Stimulated activated naive CD8-positive, alpha-beta T cell treated with anti-CD3 and anti-CD28 coated beads, Interleukin-15, Interleukin-2, amounts not matched to agents 100 ng/mL and 50 ng/mL, for 24 hours (primary cell): ENCODE results near the gene SYT2.
"Not testable (repeated sequence)": the region's sequence is repeated elsewhere in the genome, so short reads cannot be mapped to it uniquely, and the experiment has no call there.

Experiments used
- H3K27ac Mint-ChIP-seq: one replicate; pipeline ENCODE4 v1.8.0; 2021; ENCODE audit warnings: mild to moderate bottlenecking, mixed read lengths
- H3K27me3 Mint-ChIP-seq: one replicate; pipeline ENCODE4 v1.8.0; 2021; ENCODE audit warnings: mixed read lengths
- H3K36me3 Mint-ChIP-seq: one replicate; pipeline ENCODE4 v1.8.0; 2021; ENCODE audit warnings: low read depth, mixed read lengths
- H3K4me1 Mint-ChIP-seq: one replicate; pipeline ENCODE4 v1.8.0; 2021; ENCODE audit warnings: low read depth, mixed read lengths
- H3K4me3 Mint-ChIP-seq: one replicate; pipeline ENCODE4 v1.8.0; 2021; ENCODE audit warnings: mild to moderate bottlenecking, mixed read lengths
- H3K9me3 Mint-ChIP-seq: one replicate; pipeline ENCODE4 v1.8.0; 2021; ENCODE audit warnings: mixed read lengths

SYT2 gene

DNA sequence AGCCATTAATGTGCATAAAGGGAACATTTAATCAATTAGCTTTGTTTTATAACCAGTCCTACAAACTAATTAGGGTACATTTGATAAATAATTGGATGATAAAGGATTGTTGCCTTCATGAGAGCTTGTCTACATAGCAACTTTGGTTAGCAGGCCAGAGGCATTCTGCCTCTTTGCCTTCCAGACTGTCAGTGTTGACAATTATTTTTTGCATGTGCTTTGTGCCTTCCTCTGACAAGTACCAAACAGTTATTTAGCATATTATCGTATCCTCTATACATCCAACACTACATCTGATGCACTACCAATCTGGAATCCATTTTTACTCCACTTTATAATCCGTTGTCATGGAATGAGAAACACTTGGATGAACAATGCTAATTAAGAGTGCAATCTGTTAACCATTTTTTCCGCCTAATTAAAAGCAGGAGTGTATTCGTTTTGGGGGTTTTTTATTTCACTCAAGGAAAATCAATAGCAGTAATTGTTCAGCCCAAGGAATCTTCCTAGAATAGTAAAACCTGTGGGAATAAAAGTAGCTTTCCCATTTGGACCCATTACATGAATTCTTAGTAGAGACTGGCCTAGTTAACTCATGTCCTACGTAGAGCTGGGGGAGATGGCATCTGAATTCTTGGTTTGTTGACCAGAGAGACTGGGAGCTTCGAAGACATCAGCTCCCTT is 165.3 kb downstream of the SYT2 start:
- H3K27me3 Mint-ChIP-seq, H3K4me3 Mint-ChIP-seq, H3K9me3 Mint-ChIP-seq, H3K36me3 Mint-ChIP-seq, H3K27ac Mint-ChIP-seq: not testable (repeated sequence)
- H3K4me1 Mint-ChIP-seq = peaks cover 17% of the 10 kb centered on the region

- H3K27me3 Mint-ChIP-seq, H3K27ac Mint-ChIP-seq, H3K9me3 Mint-ChIP-seq, H3K4me3 Mint-ChIP-seq, H3K36me3 Mint-ChIP-seq: not testable (repeated sequence)
- H3K4me1 Mint-ChIP-seq = peaks cover 17% of the 10 kb centered on the region
Observed at GRCh38 chr1:202543537-202543936, 166.7 kb downstream of the SYT2 start.

GRCh38 chr1:202542415-202542814 is 167.8 kb downstream of the SYT2 start:
- H3K4me3 Mint-ChIP-seq, H3K9me3 Mint-ChIP-seq, H3K36me3 Mint-ChIP-seq, H3K27me3 Mint-ChIP-seq, H3K27ac Mint-ChIP-seq: not testable (repeated sequence)
- H3K4me1 Mint-ChIP-seq = peaks cover 17% of the 10 kb centered on the region

DNA sequence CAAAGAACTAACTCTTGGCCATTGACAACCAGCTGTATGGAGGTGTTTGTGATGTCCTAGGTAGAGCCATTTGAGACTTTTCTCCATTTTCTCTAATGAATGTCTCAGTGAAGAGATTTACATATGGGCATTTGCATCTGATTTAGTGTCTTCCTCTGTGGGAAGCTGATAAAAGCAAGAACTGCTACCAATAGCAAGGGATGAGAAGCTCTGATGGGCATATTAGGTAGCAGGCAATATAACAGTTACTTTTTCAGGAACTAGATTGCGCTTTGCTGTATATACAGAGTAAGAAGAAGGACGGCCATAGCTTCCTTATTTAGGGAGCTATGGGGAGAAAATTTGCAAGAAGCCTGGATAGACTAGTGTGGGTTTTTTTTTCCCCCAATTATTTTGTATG is 169.4 kb downstream of the SYT2 start:
- not testable (repeated sequence) for H3K27me3 Mint-ChIP-seq, H3K27ac Mint-ChIP-seq, H3K4me3 Mint-ChIP-seq

More for the DNA sequence above, 169.4 kb downstream of the SYT2 start:
- not testable (repeated sequence) for H3K9me3 Mint-ChIP-seq, H3K36me3 Mint-ChIP-seq, H3K4me1 Mint-ChIP-seq
